Epithelial cell of esophagus (primary cell): ENCODE results near the gene ALK.

Experiments used
- DNase-seq: peaks from one replicate; pipeline ENCODE4 v3.0.0; 2010; ENCODE audit warnings: low read depth
- H3K4me3 ChIP-seq: 2 replicates; pipeline ENCODE4 v1.5.1; 2011; ENCODE audit warnings: mild to moderate bottlenecking, low read length, control low read depth
- TF ChIP-seq, protein P1 (sequence below): IDR thresholded peaks from 2 replicates; pipeline ENCODE4 v1.5.1; 2011; ENCODE audit warnings: low read depth, mild to moderate bottlenecking, low read length, control low read depth, inconsistent platforms; ENCODE audit not compliant: insufficient read depth; ENCODE audit errors: missing control alignments

The ALK gene

DNA sequence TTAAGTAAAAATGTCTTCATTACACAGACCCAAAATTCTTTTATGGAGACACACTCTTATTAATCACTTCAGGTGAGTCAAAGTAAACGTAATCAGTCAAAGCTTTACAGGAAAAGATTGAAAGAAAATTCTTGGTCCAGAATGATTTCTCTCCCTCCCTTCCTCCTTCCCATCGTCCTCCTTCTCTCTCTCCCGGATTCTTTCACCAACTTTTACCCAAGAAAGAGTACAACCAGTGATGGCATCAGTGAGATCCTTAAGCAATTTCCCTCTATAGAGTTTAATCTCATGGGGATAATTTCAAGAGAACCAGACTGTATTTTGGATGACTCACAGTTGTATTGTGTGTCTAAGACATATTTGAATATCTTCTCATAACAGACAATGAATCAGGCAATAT, 258.1 kb downstream of the ALK start:
- TF ChIP-seq, protein P1, sequence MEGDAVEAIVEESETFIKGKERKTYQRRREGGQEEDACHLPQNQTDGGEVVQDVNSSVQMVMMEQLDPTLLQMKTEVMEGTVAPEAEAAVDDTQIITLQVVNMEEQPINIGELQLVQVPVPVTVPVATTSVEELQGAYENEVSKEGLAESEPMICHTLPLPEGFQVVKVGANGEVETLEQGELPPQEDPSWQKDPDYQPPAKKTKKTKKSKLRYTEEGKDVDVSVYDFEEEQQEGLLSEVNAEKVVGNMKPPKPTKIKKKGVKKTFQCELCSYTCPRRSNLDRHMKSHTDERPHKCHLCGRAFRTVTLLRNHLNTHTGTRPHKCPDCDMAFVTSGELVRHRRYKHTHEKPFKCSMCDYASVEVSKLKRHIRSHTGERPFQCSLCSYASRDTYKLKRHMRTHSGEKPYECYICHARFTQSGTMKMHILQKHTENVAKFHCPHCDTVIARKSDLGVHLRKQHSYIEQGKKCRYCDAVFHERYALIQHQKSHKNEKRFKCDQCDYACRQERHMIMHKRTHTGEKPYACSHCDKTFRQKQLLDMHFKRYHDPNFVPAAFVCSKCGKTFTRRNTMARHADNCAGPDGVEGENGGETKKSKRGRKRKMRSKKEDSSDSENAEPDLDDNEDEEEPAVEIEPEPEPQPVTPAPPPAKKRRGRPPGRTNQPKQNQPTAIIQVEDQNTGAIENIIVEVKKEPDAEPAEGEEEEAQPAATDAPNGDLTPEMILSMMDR: no peak
- H3K4me3 ChIP-seq: no peak overlapping the region
- DNase-seq: peak; percentile 83

- TF ChIP-seq, protein P1: no peak
- DNase-seq: peak; percentile 74
- H3K4me3 ChIP-seq: no peak overlapping the region
These were observed 258.5 kb downstream of the ALK start for GRCh38 chr2:29662861-29663260.

DNA sequence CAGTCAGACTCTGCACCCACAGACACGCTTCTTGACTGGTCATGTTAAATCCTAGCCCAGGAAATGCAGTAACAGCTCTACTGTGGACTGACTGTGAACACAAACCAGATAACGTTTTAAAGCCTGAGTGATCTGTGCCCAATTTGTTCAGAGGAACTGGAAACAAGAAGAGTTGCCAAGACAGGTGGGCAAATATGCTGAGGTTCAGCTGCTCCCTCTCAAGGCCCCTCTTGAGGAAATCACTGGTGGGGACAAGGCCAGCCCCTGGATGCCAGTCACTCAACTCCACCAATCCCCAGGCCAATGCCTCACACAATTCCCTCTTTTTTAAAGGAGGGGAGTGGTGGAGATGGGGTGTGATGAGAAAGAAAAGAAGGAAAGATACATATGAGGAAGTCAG, 261.2 kb downstream of the ALK start:
- no peak for DNase-seq
- TF ChIP-seq, protein P1: no peak

GRCh38 chr2:29659178-29659577, 262.2 kb downstream of the ALK start:
- TF ChIP-seq, protein P1: no peak
- no peak overlapping the region for H3K4me3 ChIP-seq
- DNase-seq: no peak

More for the DNA sequence above, 261.2 kb downstream of the ALK start:
- no peak overlapping the region for H3K4me3 ChIP-seq

GRCh38 chr2:29657674-29658073, 263.7 kb downstream of the ALK start:
- TF ChIP-seq, protein P1: no peak
- H3K4me3 ChIP-seq: no peak overlapping the region
- no peak for DNase-seq

GRCh38 chr2:29655391-29656086, 265.8 kb downstream of the ALK start:
- no peak overlapping the region for H3K4me3 ChIP-seq
- TF ChIP-seq, protein P1: no peak
- peak; percentile 44 for DNase-seq

DNA sequence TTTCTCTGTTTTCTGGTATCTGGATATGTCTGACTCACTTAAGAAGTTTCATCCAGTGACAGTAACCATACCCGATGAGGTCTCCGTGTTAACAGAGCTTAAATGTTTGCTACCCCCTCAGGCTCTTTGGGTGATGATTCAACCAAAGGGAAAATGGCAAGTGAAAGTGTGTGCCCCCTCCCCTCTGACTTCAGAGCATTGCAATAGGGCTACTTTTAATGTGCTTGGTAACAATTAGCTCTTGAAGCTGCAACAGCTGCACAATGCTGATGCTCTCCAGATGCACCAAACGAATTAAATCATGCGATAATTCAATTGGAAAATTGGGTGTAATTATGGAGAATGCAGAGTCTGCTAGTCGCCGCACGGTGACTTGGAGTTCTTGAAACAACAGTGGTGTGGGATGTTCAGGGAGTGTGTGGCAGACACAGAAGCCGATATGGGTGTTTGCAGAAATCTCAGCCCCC, 270.7 kb downstream of the ALK start:
- TF ChIP-seq, protein P1: no peak
- no peak overlapping the region for H3K4me3 ChIP-seq
- DNase-seq: peak; percentile 81
